Kidney (tissue), 14 donors: Measurements from ENCODE around the gene PIK3R1. TPM values are rescaled to one million over a fixed set of nuclear protein-coding genes. Genes with fewer than 3 reads are reported as not detected.

Experiments
- DNase-seq, 5 donors: peaks; one replicate each; pipeline ENCODE4 v3.0.0-alpha.2; 2013 to 2020
- FAIRE-seq: peaks from 2 replicates; lab custom pipeline; 2012; peaks lifted over from hg19 to GRCh38; lab: Jason Lieb, UNC
- H3K27ac ChIP-seq, 2 donors: one replicate each; pipeline ENCODE4 v1.7.0; 2013; ENCODE audit warnings: low read depth in 2 of 2, low read length in 2 of 2, inconsistent platforms in 1 of 2
- H3K27me3 ChIP-seq: one replicate; pipeline ENCODE4 v1.7.1; 2013; ENCODE audit warnings: low read length, inconsistent platforms; ENCODE audit not compliant: control insufficient read depth, insufficient read depth
- H3K36me3 ChIP-seq, 3 donors: one replicate each; pipeline versions ENCODE4 v1.7.0 to v1.7.1; 2013; ENCODE audit warnings: low read length in 3 of 3, control low read depth in 1 of 3, inconsistent platforms in 1 of 3; ENCODE audit not compliant: insufficient read depth in 3 of 3, control insufficient read depth in 2 of 3
- H3K4me1 ChIP-seq, 3 donors: one replicate each; pipeline versions ENCODE4 v1.7.0 to v1.7.1; 2013; ENCODE audit warnings: low read length in 3 of 3, inconsistent platforms in 1 of 3, low read depth in 1 of 3; ENCODE audit not compliant: control insufficient read depth in 2 of 3, insufficient read depth in 2 of 3
- H3K4me3 ChIP-seq, 3 donors: one replicate each; pipeline versions ENCODE4 v1.7.0 to v1.8.1; 2013; ENCODE audit warnings: low read length in 3 of 3, control low read depth in 1 of 3, inconsistent platforms in 1 of 3
- H3K9ac ChIP-seq, 3 donors: one replicate each; pipeline versions ENCODE4 v1.7.0 to v1.7.1; 2013; ENCODE audit warnings: low read length in 3 of 3, control low read depth in 1 of 3, inconsistent platforms in 1 of 3
- H3K9me3 ChIP-seq, 3 donors: one replicate each; pipeline versions ENCODE4 v1.7.0 to v1.7.1; 2013; ENCODE audit warnings: low read length in 3 of 3, control low read depth in 1 of 3, inconsistent platforms in 1 of 3; ENCODE audit not compliant: control insufficient read depth in 2 of 3, insufficient read depth in 1 of 3
- intact Hi-C: fragments of 100-400 bp; cut with DNase I; formaldehyde crosslinking; loops from one replicate; pipeline ENCODE4 v1.11.1; 2022
- polyA plus RNA-seq: library from polyadenylated mRNA; stranded (reverse); fragments of 350-450 nt; fragmentation: Illumina TruSeq; extraction: RNeasy Lipid Tissue Mini Kit (QIAGEN cat#74804); gene quantifications from one replicate; pipeline ENCODE4 v1.2.3, GENCODE V29; 2014; ENCODE audit warnings: low read depth, low replicate concordance; ENCODE audit not compliant: insufficient read depth
- total RNA-seq: library from RNA; stranded (reverse); fragmentation: NEBNext Ultra II Directional; extraction: Animal tissue kit (Norgen Biotek cat#: 25700); gene quantifications from one replicate; pipeline ENCODE4 v1.2.1, GENCODE V29; 2021
- TF ChIP-seq, protein P1 (sequence below): IDR thresholded peaks from 3 replicates; pipeline ENCODE4 v1.5.1; 2012; ENCODE audit warnings: mild to moderate bottlenecking, moderate library complexity, borderline replicate concordance; ENCODE audit not compliant: insufficient read depth; ENCODE audit errors: extremely low read depth
- donor health status: control.
- donor health status: control.
- donor health status: control.
- donor health status: control.
- donor health status: control.
- donor health status: DM: yes; HTN: yes; CAD: no.
- donor health status: Normal renal cell carcinoma (clear cell type).

Gene PIK3R1
- total and polyA plus RNA-seq, 2 donors from 2014 or later = 26.6 to 138 TPM

DNA sequence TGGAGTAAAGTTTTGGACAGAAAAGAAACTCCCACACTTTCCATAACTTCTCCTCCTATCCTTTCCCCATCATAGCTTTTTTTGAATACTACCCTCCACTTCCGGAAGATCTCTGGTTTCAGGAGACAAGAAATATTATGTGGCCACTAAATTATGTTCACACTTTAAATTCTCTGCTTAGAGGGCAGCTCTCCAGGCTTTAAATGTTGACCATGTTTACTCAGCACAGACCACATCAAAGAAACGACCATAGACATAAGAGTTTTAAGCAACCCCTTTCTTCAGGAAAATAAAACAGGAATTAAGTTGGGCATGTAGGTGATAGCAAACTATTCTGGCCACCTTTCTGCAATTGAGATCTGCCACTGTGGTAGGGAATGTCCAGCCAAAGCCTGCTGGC lies 97.8 kb downstream of the PIK3R1 start:
- TF ChIP-seq, protein P1, sequence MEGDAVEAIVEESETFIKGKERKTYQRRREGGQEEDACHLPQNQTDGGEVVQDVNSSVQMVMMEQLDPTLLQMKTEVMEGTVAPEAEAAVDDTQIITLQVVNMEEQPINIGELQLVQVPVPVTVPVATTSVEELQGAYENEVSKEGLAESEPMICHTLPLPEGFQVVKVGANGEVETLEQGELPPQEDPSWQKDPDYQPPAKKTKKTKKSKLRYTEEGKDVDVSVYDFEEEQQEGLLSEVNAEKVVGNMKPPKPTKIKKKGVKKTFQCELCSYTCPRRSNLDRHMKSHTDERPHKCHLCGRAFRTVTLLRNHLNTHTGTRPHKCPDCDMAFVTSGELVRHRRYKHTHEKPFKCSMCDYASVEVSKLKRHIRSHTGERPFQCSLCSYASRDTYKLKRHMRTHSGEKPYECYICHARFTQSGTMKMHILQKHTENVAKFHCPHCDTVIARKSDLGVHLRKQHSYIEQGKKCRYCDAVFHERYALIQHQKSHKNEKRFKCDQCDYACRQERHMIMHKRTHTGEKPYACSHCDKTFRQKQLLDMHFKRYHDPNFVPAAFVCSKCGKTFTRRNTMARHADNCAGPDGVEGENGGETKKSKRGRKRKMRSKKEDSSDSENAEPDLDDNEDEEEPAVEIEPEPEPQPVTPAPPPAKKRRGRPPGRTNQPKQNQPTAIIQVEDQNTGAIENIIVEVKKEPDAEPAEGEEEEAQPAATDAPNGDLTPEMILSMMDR = no peak
- Histone ChIP-seq H3K36me3 (no peaks in the 10 kb centered on the region), H3K9ac (no peak overlapping the region), H3K4me1 (no peaks in the 10 kb centered on the region), H3K27ac (no peak overlapping the region), H3K4me3 (no peak overlapping the region), H3K9me3 (no peaks in the 10 kb centered on the region), H3K27me3 (no peaks in the 10 kb centered on the region)
- intact Hi-C loops = no loop called here
- DNase-seq (no peak), FAIRE-seq (no peak)

DNA sequence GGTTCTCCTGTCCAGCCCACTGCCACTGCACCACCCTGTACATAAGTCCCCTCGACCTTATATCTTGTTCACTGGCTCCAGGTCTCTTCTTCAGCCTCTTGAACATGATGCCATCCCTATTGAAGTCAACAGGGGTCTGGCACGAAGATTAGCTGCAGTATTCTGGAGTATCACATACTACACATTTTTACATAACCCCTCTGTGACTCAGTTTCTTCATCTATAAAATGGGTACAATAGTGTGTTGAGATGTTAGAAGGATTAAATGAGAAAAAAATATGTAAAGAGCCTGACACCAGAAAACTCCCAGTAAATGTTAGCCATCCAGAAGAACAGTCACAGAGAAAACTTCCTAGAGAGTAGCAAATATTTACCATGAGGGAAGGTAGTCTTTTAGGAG lies 98.9 kb downstream of the PIK3R1 start:
- H3K4me1 ChIP-seq = peaks cover 0 to 8% (median 0%) of the 10 kb centered on the region in 3 donors
- no peak for FAIRE-seq
- intact Hi-C loops = no loop called here

DNA sequence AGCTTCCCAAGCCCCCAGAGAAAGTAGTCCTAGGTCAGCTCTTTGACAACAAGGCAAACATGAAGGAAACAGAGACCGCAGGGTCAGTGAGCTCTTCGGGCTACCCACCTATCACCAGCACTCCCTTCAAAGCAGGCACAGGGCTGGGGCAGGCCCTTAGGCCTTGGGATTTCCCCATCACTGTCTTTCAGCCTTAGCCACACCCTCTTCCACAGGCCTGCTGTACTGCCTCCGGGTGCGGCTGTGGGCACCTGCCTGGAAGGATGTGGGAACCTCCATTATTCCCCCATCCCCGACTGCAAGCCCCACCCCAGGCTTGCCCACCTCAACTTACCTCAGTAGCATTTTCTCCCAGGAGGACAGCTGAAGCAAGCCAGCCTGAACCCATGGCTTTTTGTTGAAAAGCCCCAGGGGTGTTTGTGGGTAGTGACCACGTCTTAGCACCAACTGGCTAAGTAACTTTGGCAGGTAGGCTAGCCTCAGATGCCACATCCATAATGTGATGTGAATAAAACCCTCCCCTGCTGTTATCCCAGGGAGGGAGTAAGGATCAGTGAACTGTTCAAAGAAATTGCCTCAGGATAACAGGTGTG lies 100.2 kb downstream of the PIK3R1 start:
- Histone ChIP-seq H3K27ac (no peak overlapping the region), H3K36me3 (no peaks in the 10 kb centered on the region), H3K27me3 (no peaks in the 10 kb centered on the region), H3K4me1 (peaks cover 0 to 18% (median 0%) of the 10 kb centered on the region in 3 donors), H3K4me3 (no peak overlapping the region), H3K9ac (no peak overlapping the region), H3K9me3 (no peaks in the 10 kb centered on the region)
- DNase-seq = peak in 3 of 5 donors; percentile 33 to 72 (median 46)
- FAIRE-seq = no peak
- TF ChIP-seq, protein P1 = no peak
- intact Hi-C loops = no loop called here

More for the DNA sequence above, 98.9 kb downstream of the PIK3R1 start:
- no peaks in the 10 kb centered on the region for H3K9me3 ChIP-seq
- no peak for DNase-seq
- H3K27ac ChIP-seq = no peak overlapping the region
- no peak overlapping the region for H3K9ac ChIP-seq
- no peak overlapping the region for H3K4me3 ChIP-seq
- no peaks in the 10 kb centered on the region for H3K36me3 ChIP-seq
- TF ChIP-seq, protein P1 = no peak
- no peaks in the 10 kb centered on the region for H3K27me3 ChIP-seq

DNA sequence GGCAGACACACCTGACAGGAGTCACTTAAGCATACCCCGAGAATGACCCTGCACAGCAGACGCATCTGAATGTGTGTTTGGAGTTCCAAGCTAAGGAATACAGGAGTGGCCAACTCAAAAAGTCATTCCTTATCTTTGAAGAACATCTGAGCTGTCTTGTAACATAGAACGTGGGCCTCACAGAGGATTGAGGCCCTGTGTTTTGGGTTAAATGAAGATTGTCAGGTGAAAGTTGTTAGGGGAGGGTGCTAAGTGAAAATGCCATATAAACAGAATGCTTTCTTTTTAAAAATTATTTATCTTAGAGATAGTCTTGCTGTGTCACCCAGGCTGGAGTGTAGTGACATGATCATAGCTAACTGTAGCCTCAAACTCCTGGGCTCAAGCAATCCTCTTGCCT lies 100.9 kb downstream of the PIK3R1 start:
- intact Hi-C loops = no loop called here
- Histone ChIP-seq H3K36me3 (no peaks in the 10 kb centered on the region), H3K27ac (no peak overlapping the region), H3K4me3 (no peak overlapping the region), H3K9me3 (no peaks in the 10 kb centered on the region), H3K9ac (no peak overlapping the region), H3K4me1 (peaks cover 0 to 18% (median 0%) of the 10 kb centered on the region in 3 donors), H3K27me3 (no peaks in the 10 kb centered on the region)
- FAIRE-seq = no peak
- TF ChIP-seq, protein P1 = no peak
- DNase-seq = no peak
